ENCODE measurements around the gene CELA1.

The CELA1 gene

GRCh38 chr12:51360315-51360714 lies 13.8 kb upstream of the CELA1 start:
- Mint-ChIP-seq H3K27me3 (ENCODE audit: low read depth) (peaks cover 6% of the 10 kb centered on the region), H3K36me3 (ENCODE audit: low read depth) (no peaks in the 10 kb centered on the region), H3K4me1 (no peaks in the 10 kb centered on the region), H3K27ac (no peak overlapping the region), H3K4me3 (no peak overlapping the region), H3K9me3 (no peaks in the 10 kb centered on the region)
- no peak for TF ChIP-seq CTCF (IDR thresholded peaks at IDR 0.05; ENCODE audit: unreplicated experiment in 3 of 3)

GRCh38 chr12:51359851-51360250 lies 13.4 kb upstream of the CELA1 start:
- Mint-ChIP-seq H3K27ac (no peak overlapping the region), H3K9me3 (no peaks in the 10 kb centered on the region), H3K36me3 (ENCODE audit: low read depth) (no peaks in the 10 kb centered on the region), H3K27me3 (ENCODE audit: low read depth) (peaks cover 6% of the 10 kb centered on the region), H3K4me3 (no peak overlapping the region), H3K4me1 (no peaks in the 10 kb centered on the region)
- no peak for TF ChIP-seq CTCF (IDR thresholded peaks at IDR 0.05; ENCODE audit: unreplicated experiment in 3 of 3)

GRCh38 chr12:51358496-51358895 lies 12.0 kb upstream of the CELA1 start:
- TF ChIP-seq CTCF (IDR thresholded peaks at IDR 0.05; ENCODE audit: unreplicated experiment in 3 of 3), result no peak
- Mint-ChIP-seq H3K4me3 (no peak overlapping the region), H3K27ac (peak overlapping the region in 1 of 3 experiments; percentile 54), H3K36me3 (ENCODE audit: low read depth) (no peaks in the 10 kb centered on the region), H3K27me3 (ENCODE audit: low read depth) (peaks cover 6% of the 10 kb centered on the region), H3K4me1 (no peaks in the 10 kb centered on the region), H3K9me3 (no peaks in the 10 kb centered on the region)

- H3K9me3 Mint-ChIP-seq, result no peaks in the 10 kb centered on the region
- no peak for TF ChIP-seq CTCF (IDR thresholded peaks at IDR 0.05; ENCODE audit: unreplicated experiment in 3 of 3)
- H3K4me3 Mint-ChIP-seq, result no peak overlapping the region
- H3K36me3 Mint-ChIP-seq (ENCODE audit: low read depth), result no peaks in the 10 kb centered on the region
- no peaks in the 10 kb centered on the region for H3K4me1 Mint-ChIP-seq
- H3K27ac Mint-ChIP-seq, result no peak overlapping the region
- H3K27me3 Mint-ChIP-seq (ENCODE audit: low read depth), result peaks cover 6% of the 10 kb centered on the region
These were observed 11.0 kb upstream of the CELA1 start for GRCh38 chr12:51357374-51358047.

- H3K27me3 Mint-ChIP-seq (ENCODE audit: low read depth), result peaks cover 8% of the 10 kb centered on the region
- no peaks in the 10 kb centered on the region for H3K4me1 Mint-ChIP-seq
- no peaks in the 10 kb centered on the region for H3K9me3 Mint-ChIP-seq
- TF ChIP-seq CTCF (IDR thresholded peaks at IDR 0.05; ENCODE audit: unreplicated experiment in 3 of 3), result peak; percentile 39 to 59 (median 45)
- no peak overlapping the region for H3K4me3 Mint-ChIP-seq
- H3K27ac Mint-ChIP-seq, result no peak overlapping the region
- no peaks in the 10 kb centered on the region for H3K36me3 Mint-ChIP-seq (ENCODE audit: low read depth)
These were observed 5.5 kb upstream of the CELA1 start for GRCh38 chr12:51351913-51352532.

- Mint-ChIP-seq H3K4me1 (no peaks in the 10 kb centered on the region), H3K4me3 (no peak overlapping the region), H3K9me3 (no peaks in the 10 kb centered on the region), H3K27ac (no peak overlapping the region), H3K36me3 (ENCODE audit: low read depth) (no peaks in the 10 kb centered on the region), H3K27me3 (ENCODE audit: low read depth) (peaks cover 8% of the 10 kb centered on the region)
- TF ChIP-seq CTCF (IDR thresholded peaks at IDR 0.05; ENCODE audit: unreplicated experiment in 3 of 3), result no peak
These were observed 2.5 kb upstream of the CELA1 start for GRCh38 chr12:51349026-51349425.

All from nephron (organoid).